Measurements from ENCODE around the gene EPG5.

The EPG5 gene

DNA sequence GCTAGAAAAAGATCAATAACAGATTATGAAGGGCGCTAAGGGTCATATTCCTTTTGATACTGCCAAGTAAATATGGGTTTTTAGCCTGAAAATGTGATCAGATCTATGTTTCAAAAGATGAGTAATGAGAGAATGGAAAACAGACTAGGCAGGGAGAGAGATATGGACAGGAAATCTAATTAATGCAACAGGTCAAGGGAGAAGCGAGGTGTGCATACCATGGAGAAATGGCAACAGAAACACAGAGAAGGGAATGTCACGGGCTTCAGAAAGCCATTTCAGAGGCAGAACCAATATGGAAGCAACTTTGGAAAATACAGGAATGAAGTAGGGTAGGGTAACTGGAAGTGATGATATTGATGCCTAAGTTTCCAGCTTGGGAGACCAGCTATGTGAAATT, 72.3 kb downstream of the EPG5 start:
- Histone ChIP-seq H3K27me3 (ENCODE audit: control insufficient read depth in 1 of 2, insufficient read depth in 2 of 2, low read length in 2 of 2) (no peaks in the 10 kb centered on the region), H3K4me1 (ENCODE audit: control insufficient read depth, insufficient read depth, low read length) (no peaks in the 10 kb centered on the region), H3K36me3 (ENCODE audit: control insufficient read depth in 2 of 2, insufficient read depth in 2 of 2, low read length in 2 of 2) (peaks cover 13 to 16% of the 10 kb centered on the region in 2 donors), H3K9ac (ENCODE audit: low read length in 2 of 2) (no peak overlapping the region), H3K27ac (ENCODE audit: low read length) (no peak overlapping the region), H3K4me3 (ENCODE audit: low read length in 2 of 2) (no peak overlapping the region), H3K9me3 (ENCODE audit: control insufficient read depth in 2 of 2, low read length in 2 of 2) (no peaks in the 10 kb centered on the region)

DNA sequence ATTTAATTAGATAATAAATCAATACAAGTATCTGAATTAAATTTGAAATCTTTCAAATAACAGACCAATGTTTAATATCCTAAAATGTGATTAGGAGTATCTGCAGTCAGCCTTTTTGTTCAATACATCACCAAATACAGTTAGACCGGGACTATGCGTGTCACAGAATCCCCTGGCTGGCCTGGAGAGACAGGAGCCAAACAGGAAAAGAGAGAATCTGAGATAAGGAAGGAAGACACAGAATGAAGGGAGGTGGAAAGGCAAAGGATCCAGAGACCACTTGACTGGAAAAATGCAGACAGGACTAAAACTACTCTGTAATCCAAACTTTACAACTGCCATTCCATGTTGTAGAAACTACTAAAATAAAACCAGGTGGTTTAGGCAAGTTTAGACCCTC, 75.3 kb downstream of the EPG5 start:
- Histone ChIP-seq H3K27me3 (ENCODE audit: control insufficient read depth in 1 of 2, insufficient read depth in 2 of 2, low read length in 2 of 2) (no peaks in the 10 kb centered on the region), H3K4me3 (ENCODE audit: low read length in 2 of 2) (no peak overlapping the region), H3K9ac (ENCODE audit: low read length in 2 of 2) (no peak overlapping the region), H3K27ac (ENCODE audit: low read length) (no peak overlapping the region), H3K36me3 (ENCODE audit: control insufficient read depth in 2 of 2, insufficient read depth in 2 of 2, low read length in 2 of 2) (peaks cover 5 to 17% of the 10 kb centered on the region in 2 donors), H3K9me3 (ENCODE audit: control insufficient read depth in 2 of 2, low read length in 2 of 2) (no peaks in the 10 kb centered on the region), H3K4me1 (ENCODE audit: control insufficient read depth, insufficient read depth, low read length) (no peaks in the 10 kb centered on the region)

DNA sequence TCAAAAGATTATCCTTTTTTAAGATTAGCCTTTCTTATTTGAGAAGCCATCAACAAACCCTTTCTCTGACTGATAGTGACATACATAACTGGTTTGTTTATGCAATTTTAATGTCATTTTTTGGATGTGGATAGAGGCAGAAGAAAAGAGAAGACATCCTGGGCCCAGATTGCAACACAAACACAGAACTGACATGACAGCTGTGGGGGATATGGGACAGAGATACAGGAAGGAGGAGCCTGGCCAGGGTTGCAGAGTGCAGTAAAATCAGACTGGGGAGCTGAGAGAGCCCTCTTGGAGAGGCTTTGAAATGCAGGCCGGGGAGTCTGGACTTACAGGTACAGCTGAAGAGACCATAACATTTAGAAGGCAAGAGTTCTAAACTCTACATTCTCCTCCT, 76.5 kb downstream of the EPG5 start:
- H3K27ac ChIP-seq (ENCODE audit: low read length): no peak overlapping the region
- H3K4me1 ChIP-seq (ENCODE audit: control insufficient read depth, insufficient read depth, low read length): no peaks in the 10 kb centered on the region
- no peak overlapping the region for H3K9ac ChIP-seq (ENCODE audit: low read length in 2 of 2)
- peaks cover 5 to 17% of the 10 kb centered on the region in 2 donors for H3K36me3 ChIP-seq (ENCODE audit: control insufficient read depth in 2 of 2, insufficient read depth in 2 of 2, low read length in 2 of 2)
- no peak overlapping the region for H3K4me3 ChIP-seq (ENCODE audit: low read length in 2 of 2)
- no peaks in the 10 kb centered on the region for H3K27me3 ChIP-seq (ENCODE audit: control insufficient read depth in 1 of 2, insufficient read depth in 2 of 2, low read length in 2 of 2)
- H3K9me3 ChIP-seq (ENCODE audit: control insufficient read depth in 2 of 2, low read length in 2 of 2): no peaks in the 10 kb centered on the region

DNA sequence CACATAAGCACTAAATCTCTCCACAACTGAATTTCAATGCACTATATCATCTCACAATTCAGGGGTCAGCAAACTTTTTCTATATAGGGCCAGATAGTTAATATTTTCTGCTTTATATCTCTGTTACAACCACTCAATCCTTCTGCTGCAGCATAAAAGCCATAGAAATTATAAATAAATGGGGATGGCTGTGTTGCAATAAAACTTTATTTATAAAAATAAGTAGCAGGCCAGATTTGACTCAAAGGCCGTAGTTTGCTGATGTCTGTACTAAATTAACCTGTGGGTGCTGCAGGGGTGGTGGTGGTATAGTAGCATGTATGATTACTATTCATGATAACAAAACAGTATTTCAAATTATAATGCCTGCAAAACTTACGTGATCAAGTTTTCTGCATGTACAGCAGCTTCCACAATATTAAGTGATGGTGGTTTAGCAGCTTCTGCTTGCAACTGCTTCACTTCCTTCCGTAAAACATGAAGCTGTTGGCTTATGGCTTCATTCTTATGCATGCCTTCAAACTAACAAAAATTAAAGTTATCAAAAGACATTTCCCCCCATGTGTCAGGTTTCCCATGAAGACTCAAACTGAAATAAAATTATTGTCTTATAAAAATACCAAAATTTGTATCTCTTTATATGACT, 77.6 kb downstream of the EPG5 start:
- no peak overlapping the region for H3K9ac ChIP-seq (ENCODE audit: low read length in 2 of 2)
- H3K27me3 ChIP-seq (ENCODE audit: control insufficient read depth in 1 of 2, insufficient read depth in 2 of 2, low read length in 2 of 2): no peaks in the 10 kb centered on the region
- H3K9me3 ChIP-seq (ENCODE audit: control insufficient read depth in 2 of 2, low read length in 2 of 2): no peaks in the 10 kb centered on the region
- H3K4me1 ChIP-seq (ENCODE audit: control insufficient read depth, insufficient read depth, low read length): no peaks in the 10 kb centered on the region
- no peak overlapping the region for H3K4me3 ChIP-seq (ENCODE audit: low read length in 2 of 2)
- peaks cover 5 to 18% of the 10 kb centered on the region in 2 donors for H3K36me3 ChIP-seq (ENCODE audit: control insufficient read depth in 2 of 2, insufficient read depth in 2 of 2, low read length in 2 of 2)
- no peak overlapping the region for H3K27ac ChIP-seq (ENCODE audit: low read length)

DNA sequence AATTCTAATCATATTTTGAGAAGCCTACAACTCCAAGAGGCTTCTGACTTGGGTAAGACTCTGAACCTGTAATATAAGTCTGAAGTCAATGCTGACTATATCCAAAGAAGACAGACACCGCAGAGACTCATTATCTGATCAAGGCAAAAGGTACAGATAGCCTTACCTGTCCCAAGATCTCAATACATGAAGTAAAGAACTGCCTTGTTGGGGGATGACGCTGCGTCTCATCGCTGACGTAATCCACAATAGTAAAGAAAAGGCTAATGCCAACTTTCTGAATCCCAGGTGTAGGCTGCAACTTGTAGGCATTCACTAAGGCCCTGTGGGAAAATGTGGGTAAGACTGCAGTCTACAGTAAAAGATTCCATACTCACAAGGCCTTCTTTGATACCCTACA, 79.5 kb downstream of the EPG5 start:
- H3K4me1 ChIP-seq (ENCODE audit: control insufficient read depth, insufficient read depth, low read length): no peaks in the 10 kb centered on the region
- peaks cover 11 to 23% of the 10 kb centered on the region in 2 donors for H3K36me3 ChIP-seq (ENCODE audit: control insufficient read depth in 2 of 2, insufficient read depth in 2 of 2, low read length in 2 of 2)
- H3K9ac ChIP-seq (ENCODE audit: low read length in 2 of 2): no peak overlapping the region
- no peak overlapping the region for H3K4me3 ChIP-seq (ENCODE audit: low read length in 2 of 2)
- no peaks in the 10 kb centered on the region for H3K27me3 ChIP-seq (ENCODE audit: control insufficient read depth in 1 of 2, insufficient read depth in 2 of 2, low read length in 2 of 2)
- H3K27ac ChIP-seq (ENCODE audit: low read length): no peak overlapping the region
- H3K9me3 ChIP-seq (ENCODE audit: control insufficient read depth in 2 of 2, low read length in 2 of 2): no peaks in the 10 kb centered on the region

DNA sequence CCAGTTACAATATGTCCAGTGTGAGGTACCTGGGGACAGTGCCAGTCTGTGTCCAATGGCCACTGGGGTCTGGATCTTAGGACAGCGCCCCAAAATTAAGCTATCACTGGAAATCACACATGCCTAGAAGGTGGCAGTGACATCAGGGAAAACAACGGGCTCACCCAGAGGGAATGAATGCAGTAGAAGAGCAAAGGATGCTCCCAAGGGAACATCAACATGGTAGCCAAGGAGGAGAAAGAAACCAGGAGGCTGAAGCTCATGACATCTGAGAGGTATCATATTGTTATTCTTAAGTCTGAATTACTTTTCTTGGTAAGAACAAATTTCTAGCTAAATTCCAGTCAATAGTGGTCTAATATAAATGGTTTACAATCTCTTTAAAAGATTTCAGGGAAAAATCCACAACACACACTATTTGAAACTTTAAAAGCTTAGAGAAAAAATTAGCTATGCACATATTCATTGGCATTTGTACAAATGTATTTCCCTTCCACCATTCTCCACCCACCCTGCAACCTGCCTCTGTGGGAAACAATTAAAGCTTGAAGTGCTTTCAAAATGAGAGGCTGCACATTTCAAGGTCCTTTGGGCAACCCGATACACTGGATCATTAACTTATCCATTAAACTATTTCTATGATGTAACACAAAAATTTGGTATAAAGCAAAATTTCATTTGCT, 86.1 kb downstream of the EPG5 start:
- Histone ChIP-seq H3K4me1 (ENCODE audit: control insufficient read depth, insufficient read depth, low read length) (peaks cover 6% of the 10 kb centered on the region), H3K4me3 (ENCODE audit: low read length in 2 of 2) (no peak overlapping the region), H3K9me3 (ENCODE audit: control insufficient read depth in 2 of 2, low read length in 2 of 2) (no peaks in the 10 kb centered on the region), H3K9ac (ENCODE audit: low read length in 2 of 2) (no peak overlapping the region), H3K36me3 (ENCODE audit: control insufficient read depth in 2 of 2, insufficient read depth in 2 of 2, low read length in 2 of 2) (peaks cover 14 to 26% of the 10 kb centered on the region in 2 donors), H3K27me3 (ENCODE audit: control insufficient read depth in 1 of 2, insufficient read depth in 2 of 2, low read length in 2 of 2) (no peaks in the 10 kb centered on the region), H3K27ac (ENCODE audit: low read length) (no peak overlapping the region)

DNA sequence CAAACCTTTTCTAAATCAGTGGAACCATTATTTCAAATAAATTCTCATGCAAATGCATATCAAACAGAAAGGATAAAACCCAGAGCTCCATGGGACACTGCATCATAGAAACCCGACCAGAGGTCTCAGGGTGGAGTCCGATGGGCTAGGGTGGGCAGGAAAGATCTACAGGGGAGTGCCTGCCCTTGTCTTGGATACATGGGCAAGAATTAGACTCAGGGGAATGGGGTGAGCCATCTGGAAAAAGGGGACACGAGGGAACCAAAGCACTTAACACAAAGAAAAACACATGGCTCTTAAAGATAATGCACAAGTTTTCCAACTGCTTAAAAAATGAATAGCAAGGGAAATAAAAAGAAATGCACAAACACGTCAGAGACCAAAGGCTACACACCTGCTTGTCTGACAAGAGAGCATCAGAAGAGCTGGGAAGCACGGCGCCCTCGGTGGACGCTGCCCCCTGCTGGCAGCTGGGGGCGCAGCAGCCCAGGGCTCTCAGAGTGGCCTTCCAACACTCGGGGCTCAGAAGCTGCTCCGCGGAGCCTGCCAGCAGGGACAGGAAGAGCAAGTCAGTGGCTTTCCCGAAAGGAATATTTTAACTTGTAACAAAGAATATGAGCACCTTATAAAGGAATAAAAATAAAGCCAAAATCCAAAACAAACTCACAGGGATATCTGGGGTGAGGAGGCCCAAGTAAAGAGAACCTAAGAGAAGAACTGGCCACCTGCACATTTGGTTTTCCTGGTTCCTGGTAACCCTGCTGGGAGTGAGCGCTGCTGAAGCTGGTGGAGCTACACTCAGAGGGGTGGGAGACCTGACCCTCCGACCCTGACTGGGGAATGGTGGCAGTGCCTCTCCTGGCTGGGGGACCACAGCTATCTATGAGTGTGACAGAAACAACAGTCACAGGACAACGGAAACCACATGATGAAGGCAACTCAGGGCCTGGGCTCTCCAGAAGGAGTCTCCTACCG, 87.2 kb downstream of the EPG5 start:
- no peaks in the 10 kb centered on the region for H3K9me3 ChIP-seq (ENCODE audit: control insufficient read depth in 2 of 2, low read length in 2 of 2)

DNA sequence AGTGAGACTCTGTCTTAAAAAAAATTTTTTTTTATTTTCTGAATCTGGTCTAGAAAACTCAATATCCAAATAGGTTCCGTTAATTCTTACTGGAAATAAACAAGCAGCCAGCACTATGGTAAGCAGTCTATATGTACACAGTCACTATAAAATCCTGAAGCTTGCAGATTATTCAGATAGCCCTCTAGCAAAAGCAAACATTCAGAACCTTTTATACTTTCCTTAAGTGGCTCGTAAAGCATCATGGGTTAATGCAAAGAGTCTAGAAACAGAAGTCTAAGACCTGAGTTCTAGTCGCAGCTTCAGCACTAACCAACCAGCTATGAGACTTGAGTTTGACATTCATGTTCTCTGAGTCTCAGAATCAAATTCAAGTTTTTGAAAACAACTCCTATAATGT, 89.7 kb downstream of the EPG5 start:
- Histone ChIP-seq H3K27ac (ENCODE audit: low read length) (no peak overlapping the region), H3K4me1 (ENCODE audit: control insufficient read depth, insufficient read depth, low read length) (peaks cover 6% of the 10 kb centered on the region), H3K9me3 (ENCODE audit: control insufficient read depth in 2 of 2, low read length in 2 of 2) (no peaks in the 10 kb centered on the region), H3K9ac (ENCODE audit: low read length in 2 of 2) (no peak overlapping the region), H3K36me3 (ENCODE audit: control insufficient read depth in 2 of 2, insufficient read depth in 2 of 2, low read length in 2 of 2) (peaks cover 14 to 24% of the 10 kb centered on the region in 2 donors), H3K4me3 (ENCODE audit: low read length in 2 of 2) (no peak overlapping the region), H3K27me3 (ENCODE audit: control insufficient read depth in 1 of 2, insufficient read depth in 2 of 2, low read length in 2 of 2) (no peaks in the 10 kb centered on the region)

More for the DNA sequence above, 87.2 kb downstream of the EPG5 start:
- peaks cover 14 to 26% of the 10 kb centered on the region in 2 donors for H3K36me3 ChIP-seq (ENCODE audit: control insufficient read depth in 2 of 2, insufficient read depth in 2 of 2, low read length in 2 of 2)
- H3K27ac ChIP-seq (ENCODE audit: low read length): no peak overlapping the region
- H3K27me3 ChIP-seq (ENCODE audit: control insufficient read depth in 1 of 2, insufficient read depth in 2 of 2, low read length in 2 of 2): no peaks in the 10 kb centered on the region
- H3K9ac ChIP-seq (ENCODE audit: low read length in 2 of 2): no peak overlapping the region
- H3K4me1 ChIP-seq (ENCODE audit: control insufficient read depth, insufficient read depth, low read length): peaks cover 6% of the 10 kb centered on the region
- no peak overlapping the region for H3K4me3 ChIP-seq (ENCODE audit: low read length in 2 of 2)

DNA sequence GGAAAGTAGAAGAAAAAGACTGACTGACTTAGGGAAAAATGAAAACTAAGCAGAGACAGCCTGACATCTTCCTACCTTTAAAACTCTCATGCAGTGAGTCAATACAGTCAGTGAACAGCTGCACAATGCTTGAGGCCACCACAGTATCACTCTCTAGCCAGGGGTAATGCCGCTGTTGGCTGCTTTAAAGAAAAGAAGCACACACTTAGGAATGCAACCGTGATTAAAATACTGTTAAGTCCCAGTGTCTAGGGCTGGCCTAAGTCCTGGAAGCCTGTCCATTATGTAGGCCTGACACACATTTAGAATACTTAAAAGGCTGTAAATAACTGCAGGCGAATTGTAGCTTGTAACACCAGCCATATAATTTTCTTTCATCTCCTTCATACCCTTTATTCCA, 91.0 kb downstream of the EPG5 start:
- Histone ChIP-seq H3K4me3 (ENCODE audit: low read length in 2 of 2) (no peak overlapping the region), H3K36me3 (ENCODE audit: control insufficient read depth in 2 of 2, insufficient read depth in 2 of 2, low read length in 2 of 2) (peaks cover 11 to 20% of the 10 kb centered on the region in 2 donors), H3K4me1 (ENCODE audit: control insufficient read depth, insufficient read depth, low read length) (peaks cover 6% of the 10 kb centered on the region), H3K27me3 (ENCODE audit: control insufficient read depth in 1 of 2, insufficient read depth in 2 of 2, low read length in 2 of 2) (no peaks in the 10 kb centered on the region), H3K9ac (ENCODE audit: low read length in 2 of 2) (no peak overlapping the region), H3K9me3 (ENCODE audit: control insufficient read depth in 2 of 2, low read length in 2 of 2) (no peaks in the 10 kb centered on the region), H3K27ac (ENCODE audit: low read length) (no peak overlapping the region)

DNA sequence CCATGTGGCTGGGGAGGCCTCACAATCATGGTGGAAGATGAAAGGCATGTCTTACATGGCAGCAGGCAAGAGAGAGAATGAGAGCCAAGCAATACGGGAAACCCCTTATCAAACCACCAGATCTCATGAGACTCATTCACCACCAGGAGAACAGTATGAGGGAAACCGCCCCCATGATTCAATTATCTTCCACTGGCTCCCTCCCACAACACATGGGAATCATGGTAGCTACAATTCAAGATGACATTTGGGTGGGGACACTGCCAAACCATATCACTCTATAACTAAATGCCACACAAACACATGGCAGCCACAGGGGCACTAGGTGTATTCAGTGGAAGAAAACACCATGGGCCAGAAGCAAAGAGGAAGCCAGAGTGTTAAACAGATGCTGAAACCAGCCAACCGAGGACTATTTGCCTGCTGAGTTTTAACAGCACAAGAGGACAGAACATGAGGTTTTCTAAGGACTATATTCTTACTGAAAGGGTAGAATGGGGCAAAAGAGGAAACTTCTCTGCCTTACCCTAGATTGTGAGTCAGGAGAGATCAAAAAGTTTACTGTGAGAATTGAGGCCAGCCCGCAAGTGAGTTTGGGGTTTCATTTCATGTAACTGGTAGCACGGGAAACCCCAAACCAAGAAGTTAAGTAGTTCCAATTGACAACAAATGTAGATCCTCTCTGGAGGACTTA, 92.5 kb downstream of the EPG5 start:
- no peak overlapping the region for H3K4me3 ChIP-seq (ENCODE audit: low read length in 2 of 2)
- no peak overlapping the region for H3K9ac ChIP-seq (ENCODE audit: low read length in 2 of 2)
- no peaks in the 10 kb centered on the region for H3K4me1 ChIP-seq (ENCODE audit: control insufficient read depth, insufficient read depth, low read length)
- H3K9me3 ChIP-seq (ENCODE audit: control insufficient read depth in 2 of 2, low read length in 2 of 2): no peaks in the 10 kb centered on the region
- peaks cover 10 to 19% of the 10 kb centered on the region in 2 donors for H3K36me3 ChIP-seq (ENCODE audit: control insufficient read depth in 2 of 2, insufficient read depth in 2 of 2, low read length in 2 of 2)
- H3K27ac ChIP-seq (ENCODE audit: low read length): no peak overlapping the region
- no peaks in the 10 kb centered on the region for H3K27me3 ChIP-seq (ENCODE audit: control insufficient read depth in 1 of 2, insufficient read depth in 2 of 2, low read length in 2 of 2)

Data from stomach smooth muscle (tissue), 2 donors.